Trophoblast cell (in vitro differentiated cells and primary cell): ENCODE results near the gene NELFB.

ENCODE experiments used
- DNase-seq, 2 donors: peaks; one replicate each; pipeline ENCODE4 v3.0.0-alpha.2; 2016
- H2AFZ ChIP-seq: 2 replicates; pipeline ENCODE4 v1.6.1; 2013; ENCODE audit warnings: low read length, moderate library complexity, mild to moderate bottlenecking; ENCODE audit not compliant: insufficient read depth, poor library complexity
- H2AK5ac ChIP-seq: 2 replicates; pipeline ENCODE4 v1.6.1; 2013; ENCODE audit warnings: mild to moderate bottlenecking, low read length
- H2BK120ac ChIP-seq: 2 replicates; pipeline ENCODE4 v1.6.1; 2013; ENCODE audit warnings: low read length, mild to moderate bottlenecking, moderate library complexity; ENCODE audit not compliant: insufficient read depth, poor library complexity
- H2BK12ac ChIP-seq: 2 replicates; pipeline ENCODE4 v1.6.1; 2013; ENCODE audit warnings: mild to moderate bottlenecking, low read length, moderate library complexity
- H2BK5ac ChIP-seq: 2 replicates; pipeline ENCODE4 v1.6.1; 2013; ENCODE audit warnings: low read length, low read depth, moderate library complexity, mild to moderate bottlenecking; ENCODE audit not compliant: poor library complexity
- H3K14ac ChIP-seq: 2 replicates; pipeline ENCODE4 v1.6.1; 2013; ENCODE audit warnings: mild to moderate bottlenecking, low read length
- H3K18ac ChIP-seq: 2 replicates; pipeline ENCODE4 v1.6.1; 2013; ENCODE audit warnings: mild to moderate bottlenecking, low read length
- H3K23ac ChIP-seq: 2 replicates; pipeline ENCODE4 v1.6.1; 2013; ENCODE audit warnings: low read length
- H3K27ac ChIP-seq: 2 replicates; pipeline ENCODE4 v1.5.1; 2013; ENCODE audit warnings: low read depth, mild to moderate bottlenecking, inconsistent platforms, low read length, moderate library complexity
- H3K27me3 ChIP-seq: 2 replicates; pipeline ENCODE4 v1.6.1; 2013; ENCODE audit warnings: inconsistent platforms, mild to moderate bottlenecking, low read length, moderate library complexity; ENCODE audit not compliant: insufficient read depth
- H3K36me3 ChIP-seq, 2 experiments: 1 replicate in 1 of 2; 2 replicates in 1 of 2; pipeline ENCODE4 v1.6.1; 2013; ENCODE audit warnings: low read length in 2 of 2, mild to moderate bottlenecking in 2 of 2, moderate library complexity in 1 of 2; ENCODE audit not compliant: insufficient read depth in 2 of 2, control insufficient read depth in 1 of 2
- H3K4ac ChIP-seq: 2 replicates; pipeline ENCODE4 v1.6.1; 2013; ENCODE audit warnings: low read depth, mild to moderate bottlenecking, low read length, moderate library complexity
- H3K4me1 ChIP-seq, 2 experiments: 1 replicate in 1 of 2; 2 replicates in 1 of 2; pipeline ENCODE4 v1.6.1; 2013; ENCODE audit warnings: low read length in 2 of 2, mild to moderate bottlenecking in 2 of 2, moderate library complexity in 1 of 2; ENCODE audit not compliant: insufficient read depth in 2 of 2, control insufficient read depth in 1 of 2
- H3K4me2 ChIP-seq: 2 replicates; pipeline ENCODE4 v1.6.1; 2013; ENCODE audit warnings: inconsistent platforms, mild to moderate bottlenecking, low read length, moderate library complexity
- H3K4me3 ChIP-seq: 2 replicates; pipeline ENCODE4 v1.5.1; 2013; ENCODE audit warnings: mild to moderate bottlenecking, low read depth, low read length, inconsistent platforms
- H3K79me1 ChIP-seq: one replicate; pipeline ENCODE4 v1.6.1; 2013; ENCODE audit warnings: low read length
- H3K79me2 ChIP-seq: 2 replicates; pipeline ENCODE4 v1.6.1; 2013; ENCODE audit warnings: low read length, mild to moderate bottlenecking; ENCODE audit not compliant: control insufficient read depth, insufficient read depth, poor library complexity
- H3K9ac ChIP-seq: 2 replicates; pipeline ENCODE4 v1.6.1; 2013; ENCODE audit warnings: mild to moderate bottlenecking, low read length
- H3K9me3 ChIP-seq: 2 replicates; pipeline ENCODE4 v1.6.1; 2013; ENCODE audit warnings: low read depth, mild to moderate bottlenecking, control low read depth, inconsistent platforms, low read length; ENCODE audit not compliant: insufficient read depth
- H4K12ac ChIP-seq: 2 replicates; pipeline ENCODE4 v1.6.1; 2013; ENCODE audit warnings: low read depth, mild to moderate bottlenecking, low read length, moderate library complexity
- H4K8ac ChIP-seq: 2 replicates; pipeline ENCODE4 v1.6.1; 2013; ENCODE audit warnings: low read depth, mild to moderate bottlenecking, low read length, moderate library complexity
- H4K91ac ChIP-seq: one replicate; pipeline ENCODE4 v1.6.1; 2013; ENCODE audit warnings: low read depth, mild to moderate bottlenecking, low read length, moderate library complexity
- WGBS: extraction: QIAGEN DNeasy Blood & Tissue Kit; methylation state at CpG from one replicate; pipeline ENCODE4 v1.1.7; 2013; ENCODE audit warnings: missing lambda C conversion rate; ENCODE audit not compliant: insufficient read length, insufficient coverage; ENCODE audit errors: extremely low coverage; 5-methylcytosine and 5-hydroxymethylcytosine counted together

Gene NELFB

DNA sequence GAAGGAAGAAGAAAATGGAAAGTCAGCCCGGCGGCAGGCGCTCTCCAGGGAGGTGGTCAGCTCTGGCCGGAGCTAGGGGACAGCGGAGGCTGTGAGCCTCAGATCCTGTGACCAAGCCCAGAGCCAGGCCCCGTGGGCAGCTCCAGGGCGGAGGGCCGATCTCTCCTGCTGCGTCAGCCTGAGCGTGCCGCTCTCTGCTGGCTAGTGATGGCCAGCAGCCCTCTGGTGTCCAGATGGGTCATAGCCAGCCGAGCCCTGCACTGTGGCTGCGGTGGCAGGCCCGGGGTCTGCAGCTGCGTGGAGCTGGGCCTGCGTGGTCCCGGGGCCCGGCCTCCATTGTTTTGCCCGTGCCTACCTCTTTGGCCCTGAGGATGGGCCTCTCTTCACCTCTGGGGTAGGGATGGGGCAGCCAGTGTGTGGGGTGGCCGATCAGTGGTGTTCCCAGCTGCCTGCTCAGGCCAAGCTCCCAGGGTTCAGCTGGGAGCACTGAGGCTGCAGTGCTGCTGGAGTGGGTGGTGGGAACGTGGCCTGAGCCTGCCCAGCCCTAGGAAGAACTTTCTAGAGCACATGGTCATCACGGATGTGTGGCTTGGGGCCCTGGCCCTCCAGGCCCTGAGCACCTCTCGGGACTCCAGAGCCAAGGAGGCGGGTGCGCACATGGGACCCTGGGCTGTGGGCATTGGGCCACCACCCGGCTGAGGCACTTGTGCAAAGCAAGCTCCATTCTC is 64.0 kb downstream of the NELFB start:
- Histone ChIP-seq H3K4me1 (peaks cover 4 to 8% of the 10 kb centered on the region in 2 experiments), H3K36me3 (no peaks in the 10 kb centered on the region), H2AK5ac (no peak overlapping the region), H2AFZ (no peak overlapping the region), H3K9me3 (no peaks in the 10 kb centered on the region), H3K79me1 (peaks cover 4% of the 10 kb centered on the region), H3K27ac (no peak overlapping the region), H3K23ac (no peak overlapping the region), H2BK120ac (no peak overlapping the region), H2BK12ac (no peak overlapping the region), H4K8ac (no peak overlapping the region), H3K14ac (no peak overlapping the region), H3K79me2 (no peaks in the 10 kb centered on the region), H3K4me2 (no peak overlapping the region), H2BK5ac (no peak overlapping the region), H3K9ac (no peak overlapping the region), H4K91ac (no peak overlapping the region), H4K12ac (no peak overlapping the region), H3K4me3 (no peak overlapping the region), H3K4ac (no peak overlapping the region), H3K27me3 (no peaks in the 10 kb centered on the region), H3K18ac (no peak overlapping the region)
- DNase-seq: peak in 1 of 2 donors; percentile 62
- WGBS: no CpG with 5 or more reads among the region's 26 CpGs

DNA sequence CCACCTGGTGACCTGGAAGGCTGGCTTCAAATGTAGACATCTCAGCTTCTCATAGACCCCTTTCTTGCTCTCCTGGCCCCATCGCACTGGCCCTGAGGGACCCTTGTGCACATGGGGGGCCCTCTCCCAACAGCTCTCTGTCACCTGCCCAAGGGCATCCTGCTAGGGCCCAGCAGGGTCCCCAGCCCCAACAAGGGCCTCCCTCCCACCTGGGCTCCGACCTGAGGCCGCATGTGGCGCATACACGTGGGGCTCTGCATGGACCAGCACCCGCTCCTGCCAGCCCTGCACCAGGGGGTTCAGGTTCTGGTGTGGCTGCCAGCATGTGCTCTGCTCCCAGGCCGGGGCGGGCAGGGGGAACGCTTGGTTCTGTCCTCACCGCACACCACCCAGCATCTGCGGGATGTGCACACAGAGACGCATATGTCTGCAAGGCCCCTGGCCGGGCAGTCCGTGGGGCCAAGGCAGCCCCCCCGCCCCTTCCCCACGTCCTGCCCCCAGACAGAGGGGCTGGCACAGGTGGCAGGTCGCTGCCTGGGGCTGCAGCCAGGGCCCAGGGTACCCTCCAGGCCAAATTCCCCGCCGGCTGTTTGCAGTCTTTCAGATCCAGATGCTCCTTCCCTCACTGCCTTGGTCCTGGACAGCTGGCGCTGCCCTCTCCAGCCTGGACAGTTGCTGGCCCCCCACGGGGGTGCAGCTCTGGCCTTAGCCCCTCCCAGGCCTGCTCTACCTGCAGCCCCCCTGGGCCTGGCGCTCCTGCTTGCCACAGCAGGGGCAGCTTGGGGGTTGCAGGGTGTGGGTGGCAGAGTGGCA is 64.8 kb downstream of the NELFB start:
- WGBS: no CpG with 5 or more reads among the region's 22 CpGs
- no peak overlapping the region for H2AFZ ChIP-seq

GRCh38 chr9:137320555-137321384 is 65.6 kb downstream of the NELFB start:
- Histone ChIP-seq H2BK120ac (no peak overlapping the region), H3K79me2 (no peaks in the 10 kb centered on the region), H3K23ac (no peak overlapping the region), H4K8ac (peak overlapping the region; percentile 8), H2AFZ (peak overlapping the region; percentile 66), H2AK5ac (no peak overlapping the region), H3K14ac (no peak overlapping the region), H3K27ac (no peak overlapping the region), H3K4me2 (no peak overlapping the region), H2BK5ac (no peak overlapping the region), H3K79me1 (peaks cover 4% of the 10 kb centered on the region), H3K36me3 (no peaks in the 10 kb centered on the region), H3K4me1 (peaks cover 0 to 8% of the 10 kb centered on the region in 2 experiments), H4K91ac (peak overlapping the region; percentile 39), H3K18ac (no peak overlapping the region), H3K4me3 (no peak overlapping the region), H3K9ac (no peak overlapping the region), H3K9me3 (no peaks in the 10 kb centered on the region), H2BK12ac (no peak overlapping the region), H3K4ac (no peak overlapping the region), H4K12ac (no peak overlapping the region), H3K27me3 (no peaks in the 10 kb centered on the region)
- no peak for DNase-seq
- WGBS: no CpG with 5 or more reads among the region's 24 CpGs

More for the DNA sequence above, 64.8 kb downstream of the NELFB start:
- Histone ChIP-seq H4K8ac (peak overlapping the region; percentile 8), H3K27me3 (no peaks in the 10 kb centered on the region), H2BK12ac (no peak overlapping the region), H3K18ac (no peak overlapping the region), H3K4me3 (no peak overlapping the region), H2BK120ac (no peak overlapping the region), H3K9me3 (no peaks in the 10 kb centered on the region), H4K12ac (no peak overlapping the region), H3K23ac (no peak overlapping the region), H2BK5ac (no peak overlapping the region), H3K27ac (no peak overlapping the region), H3K4me1 (peaks cover under 1 to 8% of the 10 kb centered on the region in 2 experiments), H3K79me1 (peaks cover 4% of the 10 kb centered on the region), H3K14ac (no peak overlapping the region), H3K4ac (no peak overlapping the region), H3K4me2 (no peak overlapping the region), H4K91ac (peak overlapping the region; percentile 39), H3K36me3 (no peaks in the 10 kb centered on the region), H3K9ac (no peak overlapping the region), H3K79me2 (no peaks in the 10 kb centered on the region), H2AK5ac (no peak overlapping the region)
- no peak for DNase-seq

DNA sequence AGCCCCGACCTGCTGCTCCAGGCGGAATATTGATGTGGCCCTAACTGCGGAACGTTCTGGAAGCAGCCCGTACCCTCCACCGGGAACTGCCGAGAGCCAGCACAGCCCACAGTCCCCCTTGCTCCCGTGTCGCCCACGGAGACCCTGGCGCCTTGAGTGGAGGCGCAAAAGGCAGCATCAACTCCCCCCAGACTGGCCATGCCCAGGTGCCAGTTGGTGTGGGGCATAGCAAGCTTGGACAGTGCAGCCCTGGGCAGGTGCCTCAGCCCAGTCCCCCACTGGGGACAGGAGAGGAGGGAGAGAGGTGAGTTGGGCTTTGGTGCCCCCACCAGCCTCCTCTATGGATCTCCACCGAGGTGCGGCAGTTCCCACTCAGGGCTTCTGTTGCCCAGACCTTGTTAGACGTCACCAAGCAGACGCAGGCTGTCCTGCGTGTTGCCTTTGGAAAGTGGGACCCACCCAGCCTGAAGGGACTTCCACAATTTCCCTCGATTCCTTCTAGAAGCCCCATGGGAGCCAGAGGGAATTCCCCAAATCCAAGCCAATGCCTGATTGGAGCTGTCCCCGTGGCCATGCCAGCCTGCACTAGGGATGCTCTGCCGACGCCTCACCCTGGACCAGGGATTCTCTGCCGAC is 66.7 kb downstream of the NELFB start:
- no peak overlapping the region for H3K4ac ChIP-seq
- H4K12ac ChIP-seq: no peak overlapping the region
- H3K14ac ChIP-seq: no peak overlapping the region
- H3K79me1 ChIP-seq: no peaks in the 10 kb centered on the region
- peaks cover 0 to 3% of the 10 kb centered on the region in 2 experiments for H3K4me1 ChIP-seq
- no peaks in the 10 kb centered on the region for H3K27me3 ChIP-seq
- H4K91ac ChIP-seq: no peak overlapping the region
- no peak overlapping the region for H3K23ac ChIP-seq
- H3K4me3 ChIP-seq: no peak overlapping the region
- no CpG with 5 or more reads among the region's 22 CpGs for WGBS
- no peak overlapping the region for H2AK5ac ChIP-seq
- H3K18ac ChIP-seq: no peak overlapping the region
- H2BK5ac ChIP-seq: no peak overlapping the region
- no peak overlapping the region for H4K8ac ChIP-seq
- H2BK120ac ChIP-seq: no peak overlapping the region
- no peak overlapping the region for H2BK12ac ChIP-seq
- H3K9me3 ChIP-seq: no peaks in the 10 kb centered on the region
- no peak overlapping the region for H3K4me2 ChIP-seq
- no peak overlapping the region for H3K27ac ChIP-seq
- H3K36me3 ChIP-seq: no peaks in the 10 kb centered on the region
- no peak overlapping the region for H2AFZ ChIP-seq
- no peaks in the 10 kb centered on the region for H3K79me2 ChIP-seq
- H3K9ac ChIP-seq: no peak overlapping the region
- DNase-seq: no peak
